H9 (cell line): Measurements from ENCODE around the gene MSS51. TPM values are rescaled to one million over a fixed set of nuclear protein-coding genes. Genes with fewer than 3 reads are reported as not detected.

ENCODE experiments used
- DNase-seq: peaks from one replicate; pipeline ENCODE4 v3.0.0-alpha.2; 2017
- H2AFZ ChIP-seq: one replicate; pipeline ENCODE4 v1.6.1; 2013; ENCODE audit warnings: mild to moderate bottlenecking, low read length, control low read depth, moderate library complexity
- H2AK5ac ChIP-seq: 2 replicates; pipeline ENCODE4 v1.6.1; 2013; ENCODE audit warnings: low read length, control low read depth, mixed read lengths; ENCODE audit not compliant: insufficient read length
- H2BK120ac ChIP-seq: one replicate; pipeline ENCODE4 v1.6.1; 2013; ENCODE audit warnings: low read depth, mild to moderate bottlenecking, low read length, control low read depth, inconsistent platforms; ENCODE audit not compliant: poor library complexity, severe bottlenecking
- H2BK12ac ChIP-seq: 2 replicates; pipeline ENCODE4 v1.6.1; 2013; ENCODE audit warnings: low read length, control low read depth, mixed read lengths, low read depth; ENCODE audit not compliant: insufficient read length
- H2BK15ac ChIP-seq: 2 replicates; pipeline ENCODE4 v1.6.1; 2013; ENCODE audit warnings: low read depth, low read length, control low read depth
- H2BK20ac ChIP-seq: one replicate; pipeline ENCODE4 v1.6.1; 2013; ENCODE audit warnings: low read depth, mild to moderate bottlenecking, low read length, control low read depth, inconsistent platforms; ENCODE audit not compliant: poor library complexity, severe bottlenecking
- H2BK5ac ChIP-seq: 2 replicates; pipeline ENCODE4 v1.6.1; 2013; ENCODE audit warnings: low read length, control low read depth, mixed read lengths; ENCODE audit not compliant: insufficient read length
- H3K14ac ChIP-seq: 2 replicates; pipeline ENCODE4 v1.6.1; 2013; ENCODE audit warnings: low read length, control low read depth; ENCODE audit not compliant: insufficient read depth
- H3K18ac ChIP-seq: 2 replicates; pipeline ENCODE4 v1.6.1; 2013; ENCODE audit warnings: low read depth, mild to moderate bottlenecking, mixed read lengths, low read length, control low read depth; ENCODE audit not compliant: insufficient read length
- H3K23ac ChIP-seq: 2 replicates; pipeline ENCODE4 v1.6.1; 2013; ENCODE audit warnings: low read length, control low read depth, mixed read lengths, low read depth; ENCODE audit not compliant: insufficient read length
- H3K23me2 ChIP-seq: 2 replicates; pipeline ENCODE4 v1.6.1; 2013; ENCODE audit warnings: low read depth, mild to moderate bottlenecking, mixed read lengths, low read length, control low read depth; ENCODE audit not compliant: insufficient read length, poor library complexity, severe bottlenecking
- H3K27ac ChIP-seq: 2 replicates; pipeline ENCODE4 v1.5.1; 2013; ENCODE audit warnings: low read length, control low read depth, mixed read lengths, low read depth; ENCODE audit not compliant: insufficient read length
- H3K27me3 ChIP-seq: 2 replicates; pipeline ENCODE4 v1.6.1; 2013; ENCODE audit warnings: low read length, control low read depth, inconsistent platforms; ENCODE audit not compliant: insufficient read depth
- H3K4ac ChIP-seq: 2 replicates; pipeline ENCODE4 v1.6.1; 2013; ENCODE audit warnings: low read depth, mild to moderate bottlenecking, control low read depth, inconsistent platforms, low read length, moderate library complexity
- H3K4me1 ChIP-seq: 2 replicates; pipeline ENCODE4 v1.6.1; 2013; ENCODE audit warnings: low read length, control low read depth, inconsistent platforms; ENCODE audit not compliant: insufficient read depth
- H3K4me2 ChIP-seq: 2 replicates; pipeline ENCODE4 v1.6.1; 2013; ENCODE audit warnings: low read length, control low read depth, mixed read lengths; ENCODE audit not compliant: insufficient read length, insufficient read depth
- H3K56ac ChIP-seq: 2 replicates; pipeline ENCODE4 v1.6.1; 2013; ENCODE audit warnings: low read depth, mild to moderate bottlenecking, mixed read lengths, low read length, control low read depth; ENCODE audit not compliant: insufficient read length
- H3K79me1 ChIP-seq: 2 replicates; pipeline ENCODE4 v1.6.1; 2013; ENCODE audit warnings: low read depth, mild to moderate bottlenecking, moderate library complexity, low read length, control low read depth, inconsistent platforms; ENCODE audit not compliant: insufficient read depth, poor library complexity, severe bottlenecking
- H3K79me2 ChIP-seq: 2 replicates; pipeline ENCODE4 v1.6.1; 2013; ENCODE audit warnings: low read length, control low read depth, inconsistent platforms; ENCODE audit not compliant: insufficient read depth
- H3K9ac ChIP-seq: 2 replicates; pipeline ENCODE4 v1.6.1; 2013; ENCODE audit warnings: low read length, control low read depth, mixed read lengths; ENCODE audit not compliant: insufficient read length; ENCODE audit errors: extremely low read depth
- H3K9me3 ChIP-seq: one replicate; pipeline ENCODE4 v1.6.1; 2013; ENCODE audit warnings: low read depth, low read length, inconsistent platforms; ENCODE audit not compliant: control insufficient read depth
- H3T11ph ChIP-seq: one replicate; pipeline ENCODE4 v1.6.1; 2013; ENCODE audit warnings: mild to moderate bottlenecking, low read length, control low read depth, inconsistent platforms
- H4K20me1 ChIP-seq: one replicate; pipeline ENCODE4 v1.6.1; 2013; ENCODE audit not compliant: control insufficient read depth, insufficient read length, insufficient read depth
- H4K5ac ChIP-seq: 2 replicates; pipeline ENCODE4 v1.6.1; 2013; ENCODE audit warnings: low read depth, mild to moderate bottlenecking, mixed read lengths, low read length, control low read depth; ENCODE audit not compliant: insufficient read length
- H4K8ac ChIP-seq: replicated peaks from 2 replicates; pipeline ENCODE4 v1.6.1; 2013; ENCODE audit warnings: low read length, control low read depth, mixed read lengths, low read depth; ENCODE audit not compliant: insufficient read length
- H4K91ac ChIP-seq: 2 replicates; pipeline ENCODE4 v1.6.1; 2013; ENCODE audit warnings: low read depth, mild to moderate bottlenecking, moderate library complexity, mixed read lengths, low read length, control low read depth; ENCODE audit not compliant: insufficient read length
- H3K27ac Mint-ChIP-seq, 3 experiments: 2 replicates in 2 of 3; 3 replicates in 1 of 3; pipeline ENCODE4 v1.8.0; 2020 to 2021; ENCODE audit warnings: mixed read lengths in 3 of 3, mild to moderate bottlenecking in 1 of 3, moderate library complexity in 1 of 3
- H3K27me3 Mint-ChIP-seq: 2 replicates; pipeline ENCODE4 v1.8.0; 2021; ENCODE audit warnings: low read depth, mild to moderate bottlenecking, moderate library complexity, mixed read lengths
- H3K36me3 Mint-ChIP-seq, 3 experiments: 2 replicates in 2 of 3; 3 replicates in 1 of 3; pipeline ENCODE4 v1.8.0; 2020 to 2021; ENCODE audit warnings: low read depth in 3 of 3, mixed read lengths in 3 of 3; ENCODE audit not compliant: insufficient read depth in 1 of 3
- H3K4me1 Mint-ChIP-seq, 2 experiments: 2 replicates each; pipeline ENCODE4 v1.8.0; 2020; ENCODE audit warnings: mixed read lengths in 2 of 2
- H3K4me3 Mint-ChIP-seq, 2 experiments: 2 replicates in 1 of 2; 3 replicates in 1 of 2; pipeline ENCODE4 v1.8.0; 2020 to 2021; ENCODE audit warnings: mild to moderate bottlenecking in 2 of 2, mixed read lengths in 2 of 2, moderate library complexity in 1 of 2
- H3K9me3 Mint-ChIP-seq, 2 experiments: 2 replicates in 1 of 2; 3 replicates in 1 of 2; pipeline ENCODE4 v1.8.0; 2020; ENCODE audit warnings: mild to moderate bottlenecking in 2 of 2, mixed read lengths in 2 of 2, moderate library complexity in 1 of 2
- WGBS: extraction: QIAGEN DNeasy Blood & Tissue Kit; methylation state at CpG from one replicate; pipeline ENCODE4 v1.1.7; 2013; ENCODE audit warnings: missing lambda C conversion rate, low lambda C conversion rate, mixed read lengths; ENCODE audit not compliant: insufficient read length; ENCODE audit errors: extremely low coverage; 5-methylcytosine and 5-hydroxymethylcytosine counted together
- total RNA-seq: library from RNA; stranded (reverse); gene quantifications from 2 replicates; pipeline ENCODE4 v1.2.1, GENCODE V29; 2021
- TF ChIP-seq, protein P1 (sequence below): fragments of 200-600 bp; sonication (generic); conservative IDR thresholded peaks from 3 replicates; pipeline ENCODE4 v1.8.0; 2021; ENCODE audit warnings: antibody characterized with exemption, mild to moderate bottlenecking

Gene MSS51
- total RNA-seq, 1 experiment from 2014 or later: 1.9 TPM

DNA sequence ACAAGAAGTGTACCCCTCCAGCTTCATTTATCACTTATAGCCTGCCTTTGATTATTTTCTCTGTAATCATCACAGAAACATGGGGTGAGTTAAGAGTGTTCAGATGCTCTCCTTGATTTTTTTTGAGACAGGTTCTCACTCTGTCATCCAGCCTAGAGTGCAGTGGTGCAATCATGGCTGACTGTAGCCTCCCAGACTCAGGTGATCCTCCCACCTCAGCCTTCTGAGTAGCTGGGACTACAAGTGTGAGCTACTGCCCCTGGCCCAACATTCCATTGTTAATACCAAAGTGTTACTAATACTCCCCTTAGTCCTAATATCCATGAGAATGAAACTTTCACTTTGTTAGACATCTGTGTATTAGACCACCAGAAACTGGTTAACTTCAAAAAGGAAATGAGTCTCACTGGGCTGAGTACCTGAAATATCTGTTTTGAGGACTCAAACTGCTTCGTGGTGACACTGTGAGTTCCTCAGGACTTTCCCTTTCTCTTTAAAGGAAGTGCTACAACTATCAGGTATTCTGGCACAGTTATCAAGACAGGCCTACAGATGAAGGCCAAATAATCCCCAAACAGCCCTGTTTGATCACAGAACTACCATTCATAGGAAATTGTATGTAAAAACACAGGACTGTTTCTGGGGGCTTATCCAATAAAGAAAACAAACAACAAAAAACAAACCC, 54.2 kb downstream of the MSS51 start:
- DNase-seq: no peak
- Histone ChIP-seq H4K5ac (no peak overlapping the region), H3K4me1 (no peaks in the 10 kb centered on the region), H2BK5ac (no peak overlapping the region), H2BK20ac (no peak overlapping the region), H3K27ac (no peak overlapping the region), H3K4me2 (no peak overlapping the region), H4K8ac (no peak overlapping the region), H3K79me1 (no peaks in the 10 kb centered on the region), H3K79me2 (no peaks in the 10 kb centered on the region), H3K27me3 (no peaks in the 10 kb centered on the region), H3K56ac (no peak overlapping the region), H2AFZ (no peak overlapping the region), H2BK120ac (no peak overlapping the region), H2AK5ac (no peak overlapping the region), H3K9me3 (no peaks in the 10 kb centered on the region), H4K91ac (no peak overlapping the region), H3T11ph (no peak overlapping the region), H3K4ac (no peak overlapping the region), H3K23ac (no peak overlapping the region), H3K18ac (no peak overlapping the region), H2BK15ac (no peak overlapping the region), H2BK12ac (no peak overlapping the region), H4K20me1 (no peaks in the 10 kb centered on the region), H3K9ac (no peak overlapping the region), H3K14ac (no peak overlapping the region), H3K23me2 (no peaks in the 10 kb centered on the region)
- no peaks in the 10 kb centered on the region for H3K4me1 Mint-ChIP-seq
- TF ChIP-seq, protein P1, sequence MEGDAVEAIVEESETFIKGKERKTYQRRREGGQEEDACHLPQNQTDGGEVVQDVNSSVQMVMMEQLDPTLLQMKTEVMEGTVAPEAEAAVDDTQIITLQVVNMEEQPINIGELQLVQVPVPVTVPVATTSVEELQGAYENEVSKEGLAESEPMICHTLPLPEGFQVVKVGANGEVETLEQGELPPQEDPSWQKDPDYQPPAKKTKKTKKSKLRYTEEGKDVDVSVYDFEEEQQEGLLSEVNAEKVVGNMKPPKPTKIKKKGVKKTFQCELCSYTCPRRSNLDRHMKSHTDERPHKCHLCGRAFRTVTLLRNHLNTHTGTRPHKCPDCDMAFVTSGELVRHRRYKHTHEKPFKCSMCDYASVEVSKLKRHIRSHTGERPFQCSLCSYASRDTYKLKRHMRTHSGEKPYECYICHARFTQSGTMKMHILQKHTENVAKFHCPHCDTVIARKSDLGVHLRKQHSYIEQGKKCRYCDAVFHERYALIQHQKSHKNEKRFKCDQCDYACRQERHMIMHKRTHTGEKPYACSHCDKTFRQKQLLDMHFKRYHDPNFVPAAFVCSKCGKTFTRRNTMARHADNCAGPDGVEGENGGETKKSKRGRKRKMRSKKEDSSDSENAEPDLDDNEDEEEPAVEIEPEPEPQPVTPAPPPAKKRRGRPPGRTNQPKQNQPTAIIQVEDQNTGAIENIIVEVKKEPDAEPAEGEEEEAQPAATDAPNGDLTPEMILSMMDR: no peak
- H3K36me3 Mint-ChIP-seq: peaks cover 15 to 74% (median 53%) of the 10 kb centered on the region in 3 experiments; a peak in 6 of 7 replicates
- no peak overlapping the region for H3K4me3 Mint-ChIP-seq
- no CpG with 5 or more reads among the region's 1 CpG for WGBS
- no peaks in the 10 kb centered on the region for H3K9me3 Mint-ChIP-seq
- H3K27me3 Mint-ChIP-seq: no peaks in the 10 kb centered on the region
- no peak overlapping the region; a peak in 1 of 7 replicates for H3K27ac Mint-ChIP-seq
